ENCODE results near the gene GALNT9. TPM values are rescaled to one million over a fixed set of nuclear protein-coding genes. Genes with fewer than 3 reads are reported as not detected.

The GALNT9 gene
- total RNA-seq, 4 donors from 2014 or later: 0.17 to 0.58 (median 0.46) TPM

DNA sequence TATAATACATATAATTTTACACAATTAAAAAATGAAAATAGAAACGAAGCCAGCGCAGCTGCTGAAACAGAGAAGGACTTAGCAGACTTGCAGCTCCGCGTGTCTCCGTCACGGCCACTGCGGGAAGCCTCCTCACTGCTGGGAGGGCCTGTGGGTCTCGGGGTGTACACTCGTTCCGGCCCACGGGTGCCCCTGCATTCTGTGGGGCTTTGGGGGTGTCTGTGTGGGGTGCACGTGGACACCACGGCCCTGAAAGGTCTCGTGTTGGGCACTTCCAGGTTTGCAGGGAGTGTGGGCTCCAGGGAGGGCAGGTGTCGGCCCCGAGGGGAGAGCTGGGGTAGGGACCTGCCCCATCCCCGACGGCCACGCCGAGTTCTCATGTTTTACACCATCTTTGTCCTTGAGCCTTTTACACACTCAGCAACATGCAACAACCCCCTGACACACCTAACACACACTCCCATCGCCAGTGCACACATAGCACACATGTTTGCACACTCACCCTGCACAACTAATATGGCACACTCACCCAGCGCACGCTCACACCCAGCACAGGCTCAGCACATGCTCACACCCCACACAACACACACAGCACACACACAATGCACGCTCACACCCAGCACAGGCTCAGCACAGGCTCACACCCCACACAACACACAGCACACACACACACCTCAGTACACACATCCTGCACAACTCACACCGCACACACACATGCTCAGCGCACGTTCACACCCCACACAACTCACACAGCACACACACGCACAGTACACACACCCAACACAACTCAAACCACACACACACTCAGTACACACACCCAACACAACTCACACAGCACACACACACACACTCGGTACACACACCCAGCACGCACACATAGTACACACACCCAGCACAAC lies 148.5 kb downstream of the GALNT9 start:
- WGBS: 83% methylated on average over 28 of the region's 30 CpGs
- peaks cover 0 to 34% (median 10%) of the 10 kb centered on the region in 4 donors for H3K9me3 ChIP-seq
- DNase-seq (ENCODE audit: extremely low spot score): no peak

DNA sequence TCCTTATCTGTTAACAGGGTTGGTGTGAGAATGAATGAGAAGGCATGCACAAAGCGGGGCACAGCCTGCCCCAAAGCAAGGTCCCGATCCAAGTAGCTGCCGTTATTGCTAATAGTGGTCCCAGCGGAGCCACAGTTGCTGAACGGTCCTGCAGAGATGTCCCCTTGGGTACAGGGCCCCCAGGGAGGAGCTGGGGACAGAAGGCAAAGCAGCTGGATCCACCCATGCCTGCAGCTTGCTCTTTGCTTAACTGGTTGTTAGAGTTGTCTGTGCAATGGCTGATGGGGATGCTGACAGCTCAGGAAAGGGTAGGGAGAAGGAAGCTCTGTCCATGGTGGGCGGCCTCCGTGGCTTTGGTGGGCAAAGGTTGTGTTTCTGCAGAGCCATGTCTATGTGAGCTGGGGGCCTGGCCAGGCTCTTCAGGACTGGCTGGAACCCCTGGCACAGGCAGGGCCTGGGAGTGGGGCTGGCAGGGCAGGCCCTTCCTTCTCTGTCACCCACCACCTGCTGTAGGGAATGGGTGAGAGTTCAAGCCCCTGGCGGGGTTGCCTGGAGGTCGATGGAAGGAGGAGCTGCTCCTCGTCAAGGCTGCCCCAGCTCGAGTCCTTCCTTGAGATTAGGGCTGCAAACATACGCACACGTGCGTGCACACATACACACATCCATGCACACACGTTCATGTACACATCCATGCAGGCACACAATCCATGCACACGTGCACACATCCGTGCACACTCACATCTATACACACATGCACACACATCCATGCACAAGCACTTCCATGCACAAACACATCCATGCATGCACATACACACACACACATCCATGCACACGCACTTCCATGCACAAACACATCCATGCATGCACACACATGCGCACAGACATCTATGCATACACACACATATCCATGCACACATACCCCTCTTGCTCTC lies 149.7 kb downstream of the GALNT9 start:
- no peak overlapping the region for H3K4me3 ChIP-seq
- intact Hi-C loops (cut with DNase I): no loop called here
- H3K36me3 ChIP-seq: no peaks in the 10 kb centered on the region
- WGBS: 67% methylated on average over 15 of the region's 19 CpGs
- no peak overlapping the region for H3K27ac ChIP-seq (replicated peaks in 1 of 4)
- H3K9me3 ChIP-seq: peaks cover 0 to 22% (median 4%) of the 10 kb centered on the region in 4 donors
- H3K27me3 ChIP-seq: peaks cover 0 to 75% (median 12%) of the 10 kb centered on the region in 4 donors
- no peak for DNase-seq (ENCODE audit: extremely low spot score)
- H3K4me1 ChIP-seq: no peaks in the 10 kb centered on the region
- TF ChIP-seq, protein P1, sequence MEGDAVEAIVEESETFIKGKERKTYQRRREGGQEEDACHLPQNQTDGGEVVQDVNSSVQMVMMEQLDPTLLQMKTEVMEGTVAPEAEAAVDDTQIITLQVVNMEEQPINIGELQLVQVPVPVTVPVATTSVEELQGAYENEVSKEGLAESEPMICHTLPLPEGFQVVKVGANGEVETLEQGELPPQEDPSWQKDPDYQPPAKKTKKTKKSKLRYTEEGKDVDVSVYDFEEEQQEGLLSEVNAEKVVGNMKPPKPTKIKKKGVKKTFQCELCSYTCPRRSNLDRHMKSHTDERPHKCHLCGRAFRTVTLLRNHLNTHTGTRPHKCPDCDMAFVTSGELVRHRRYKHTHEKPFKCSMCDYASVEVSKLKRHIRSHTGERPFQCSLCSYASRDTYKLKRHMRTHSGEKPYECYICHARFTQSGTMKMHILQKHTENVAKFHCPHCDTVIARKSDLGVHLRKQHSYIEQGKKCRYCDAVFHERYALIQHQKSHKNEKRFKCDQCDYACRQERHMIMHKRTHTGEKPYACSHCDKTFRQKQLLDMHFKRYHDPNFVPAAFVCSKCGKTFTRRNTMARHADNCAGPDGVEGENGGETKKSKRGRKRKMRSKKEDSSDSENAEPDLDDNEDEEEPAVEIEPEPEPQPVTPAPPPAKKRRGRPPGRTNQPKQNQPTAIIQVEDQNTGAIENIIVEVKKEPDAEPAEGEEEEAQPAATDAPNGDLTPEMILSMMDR (IDR thresholded peaks at IDR 0.05): no peak
- no peak for TF ChIP-seq EP300 (IDR thresholded peaks at IDR 0.05)
- TF ChIP-seq POLR2AphosphoS5 (IDR thresholded peaks at IDR 0.05): no peak
- TF ChIP-seq POLR2A (IDR thresholded peaks at IDR 0.05; ENCODE audit: low read depth): no peak

More for the DNA sequence above, 148.5 kb downstream of the GALNT9 start:
- H3K4me3 ChIP-seq: no peak overlapping the region
- H3K27me3 ChIP-seq: peaks cover 0 to 63% (median 8%) of the 10 kb centered on the region in 4 donors
- TF ChIP-seq POLR2A (IDR thresholded peaks at IDR 0.05; ENCODE audit: low read depth): no peak
- TF ChIP-seq, protein P1 (IDR thresholded peaks at IDR 0.05): no peak
- TF ChIP-seq POLR2AphosphoS5 (IDR thresholded peaks at IDR 0.05): no peak
- TF ChIP-seq EP300 (IDR thresholded peaks at IDR 0.05): no peak
- H3K4me1 ChIP-seq: no peaks in the 10 kb centered on the region
- H3K36me3 ChIP-seq: no peaks in the 10 kb centered on the region
- intact Hi-C loops (cut with DNase I): no loop called here
- no peak overlapping the region for H3K27ac ChIP-seq (replicated peaks in 1 of 4)

DNA sequence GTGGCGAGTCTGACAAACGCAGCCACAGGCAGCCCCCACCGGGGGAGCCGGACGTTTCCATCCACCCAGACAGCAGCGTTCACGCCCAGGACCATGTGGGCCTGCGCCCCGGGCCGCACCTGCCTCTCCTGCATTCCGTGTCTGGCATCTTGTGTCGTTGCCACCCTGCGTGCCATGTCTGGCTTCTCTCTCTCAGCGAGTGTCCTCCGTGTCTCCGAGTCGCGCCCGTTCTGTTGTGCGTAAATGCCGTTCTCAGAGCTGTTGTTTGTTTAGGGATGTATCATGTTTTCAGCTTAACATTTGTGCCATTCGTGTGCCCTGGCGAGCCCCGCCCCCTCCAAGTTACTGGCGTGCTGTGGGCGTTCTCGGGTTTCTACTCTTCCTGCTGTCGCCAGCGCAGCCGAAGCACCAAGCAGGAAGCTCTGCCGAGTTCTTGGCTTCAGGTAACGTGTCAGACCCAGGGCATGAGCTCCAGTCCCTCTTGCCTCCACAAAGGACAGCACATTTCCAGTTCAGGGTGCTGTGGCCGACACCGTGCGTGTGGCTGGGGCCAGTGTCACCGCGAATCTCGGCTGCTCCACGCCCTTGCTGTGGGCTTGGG lies 150.5 kb downstream of the GALNT9 start:
- peaks cover 0 to 83% (median 12%) of the 10 kb centered on the region in 4 donors for H3K27me3 ChIP-seq
- TF ChIP-seq EP300 (IDR thresholded peaks at IDR 0.05): no peak
- no peak for TF ChIP-seq POLR2A (IDR thresholded peaks at IDR 0.05; ENCODE audit: low read depth)
- no peak for TF ChIP-seq POLR2AphosphoS5 (IDR thresholded peaks at IDR 0.05)
- TF ChIP-seq, protein P1 (IDR thresholded peaks at IDR 0.05): no peak

DNA sequence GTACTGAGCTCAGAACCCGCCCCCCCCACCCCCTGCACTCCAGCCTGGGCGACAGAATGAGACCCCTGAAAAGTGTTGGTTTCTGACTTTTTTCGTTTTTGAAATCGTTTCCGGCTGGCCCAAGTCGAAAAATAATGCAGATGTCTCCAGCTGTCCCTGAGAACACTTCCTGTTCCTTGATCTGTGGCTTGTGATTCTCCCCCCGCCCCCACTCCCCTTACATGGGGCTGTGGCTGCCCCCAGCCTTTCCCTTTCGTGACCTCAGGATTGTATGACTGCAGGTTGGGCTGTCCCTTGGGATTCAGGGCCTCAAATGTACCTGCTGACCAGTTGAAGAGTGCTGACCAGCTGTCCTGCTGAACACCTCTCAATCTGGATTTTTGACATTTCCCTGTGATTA lies 151.1 kb downstream of the GALNT9 start:
- peaks cover 0 to 8% (median 0%) of the 10 kb centered on the region in 4 donors for H3K9me3 ChIP-seq
- no peak overlapping the region for H3K27ac ChIP-seq (replicated peaks in 1 of 4)
- H3K27me3 ChIP-seq: peaks cover 0 to 89% (median 12%) of the 10 kb centered on the region in 4 donors
- H3K4me1 ChIP-seq: no peaks in the 10 kb centered on the region
- no peak for DNase-seq (ENCODE audit: extremely low spot score)
- intact Hi-C loops (cut with DNase I): no loop called here
- no peak overlapping the region for H3K4me3 ChIP-seq
- WGBS: 13% methylated on average over 8 of the region's 8 CpGs
- no peak for TF ChIP-seq POLR2AphosphoS5 (IDR thresholded peaks at IDR 0.05)
- TF ChIP-seq, protein P1 (IDR thresholded peaks at IDR 0.05): no peak
- TF ChIP-seq EP300 (IDR thresholded peaks at IDR 0.05): no peak
- no peak for TF ChIP-seq POLR2A (IDR thresholded peaks at IDR 0.05; ENCODE audit: low read depth)
- H3K36me3 ChIP-seq: no peaks in the 10 kb centered on the region

More for the DNA sequence above, 150.5 kb downstream of the GALNT9 start:
- WGBS: 41% methylated on average over 30 of the region's 39 CpGs
- H3K27ac ChIP-seq (replicated peaks in 1 of 4): no peak overlapping the region
- H3K4me1 ChIP-seq: no peaks in the 10 kb centered on the region
- intact Hi-C loops (cut with DNase I): no loop called here
- peaks cover 0 to 14% (median under 1%) of the 10 kb centered on the region in 4 donors for H3K9me3 ChIP-seq
- no peak overlapping the region for H3K4me3 ChIP-seq
- no peak for DNase-seq (ENCODE audit: extremely low spot score)
- no peaks in the 10 kb centered on the region for H3K36me3 ChIP-seq
